22Rv1 (cell line): ENCODE results near the gene HIVEP2.

Experiments used
- H3K27ac ChIP-seq: fragments of 450-650 bp; 2 replicates; pipeline ENCODE4 v1.5.1; 2017
- ZFX ChIP-seq: fragments of 450-650 bp; IDR thresholded peaks from 2 replicates; pipeline ENCODE4 v1.6.1; 2017; ENCODE audit warnings: antibody characterized with exemption, borderline replicate concordance
- TF ChIP-seq, protein P1 (sequence below): fragments of 450-650 bp; IDR thresholded peaks from 2 replicates; pipeline ENCODE4 v1.5.1; 2017; ENCODE audit warnings: mild to moderate bottlenecking

HIVEP2 gene

DNA sequence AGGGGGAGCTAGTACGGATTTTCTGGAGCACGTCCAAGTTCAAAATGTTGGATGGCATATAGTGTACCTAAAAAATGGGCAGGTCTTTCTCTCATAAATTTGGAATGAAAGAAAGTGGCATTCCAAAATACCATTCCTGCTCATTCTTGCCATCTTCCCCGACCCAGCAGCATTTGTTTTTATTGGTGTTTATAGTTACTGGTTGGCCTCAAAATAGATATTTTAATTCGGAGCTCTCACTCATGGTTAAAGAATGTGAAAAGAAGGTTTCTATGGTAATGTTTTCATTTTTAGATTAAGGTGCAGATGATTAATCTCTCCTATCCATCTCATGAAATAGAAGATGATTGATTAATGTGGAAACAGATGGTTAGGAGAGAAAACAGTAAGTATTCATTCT is 204.5 kb downstream of the HIVEP2 start:
- no peak overlapping the region for H3K27ac ChIP-seq
- TF ChIP-seq ZFX: no peak
- TF ChIP-seq, protein P1, sequence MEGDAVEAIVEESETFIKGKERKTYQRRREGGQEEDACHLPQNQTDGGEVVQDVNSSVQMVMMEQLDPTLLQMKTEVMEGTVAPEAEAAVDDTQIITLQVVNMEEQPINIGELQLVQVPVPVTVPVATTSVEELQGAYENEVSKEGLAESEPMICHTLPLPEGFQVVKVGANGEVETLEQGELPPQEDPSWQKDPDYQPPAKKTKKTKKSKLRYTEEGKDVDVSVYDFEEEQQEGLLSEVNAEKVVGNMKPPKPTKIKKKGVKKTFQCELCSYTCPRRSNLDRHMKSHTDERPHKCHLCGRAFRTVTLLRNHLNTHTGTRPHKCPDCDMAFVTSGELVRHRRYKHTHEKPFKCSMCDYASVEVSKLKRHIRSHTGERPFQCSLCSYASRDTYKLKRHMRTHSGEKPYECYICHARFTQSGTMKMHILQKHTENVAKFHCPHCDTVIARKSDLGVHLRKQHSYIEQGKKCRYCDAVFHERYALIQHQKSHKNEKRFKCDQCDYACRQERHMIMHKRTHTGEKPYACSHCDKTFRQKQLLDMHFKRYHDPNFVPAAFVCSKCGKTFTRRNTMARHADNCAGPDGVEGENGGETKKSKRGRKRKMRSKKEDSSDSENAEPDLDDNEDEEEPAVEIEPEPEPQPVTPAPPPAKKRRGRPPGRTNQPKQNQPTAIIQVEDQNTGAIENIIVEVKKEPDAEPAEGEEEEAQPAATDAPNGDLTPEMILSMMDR: no peak

DNA sequence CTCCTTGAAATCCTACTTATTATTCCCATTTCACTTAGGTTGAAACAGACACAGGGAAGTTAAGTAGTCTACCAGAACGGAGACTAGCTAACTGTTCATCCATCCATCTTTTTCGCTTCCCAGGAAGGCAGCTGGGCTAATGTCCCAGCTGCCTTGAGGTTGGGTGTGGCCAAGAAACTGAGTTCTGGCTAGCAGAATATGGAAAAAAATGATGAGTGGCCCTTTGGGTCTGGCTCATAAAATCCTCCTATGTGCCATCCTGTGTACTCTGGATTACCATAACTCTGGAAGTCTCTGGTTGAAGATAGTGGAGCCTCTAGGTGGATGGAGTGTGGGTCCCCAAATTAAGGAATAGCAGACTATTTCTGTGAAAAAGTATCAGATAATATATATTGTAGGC is 206.2 kb downstream of the HIVEP2 start:
- no peak overlapping the region for H3K27ac ChIP-seq
- no peak for TF ChIP-seq ZFX
- TF ChIP-seq, protein P1: no peak

DNA sequence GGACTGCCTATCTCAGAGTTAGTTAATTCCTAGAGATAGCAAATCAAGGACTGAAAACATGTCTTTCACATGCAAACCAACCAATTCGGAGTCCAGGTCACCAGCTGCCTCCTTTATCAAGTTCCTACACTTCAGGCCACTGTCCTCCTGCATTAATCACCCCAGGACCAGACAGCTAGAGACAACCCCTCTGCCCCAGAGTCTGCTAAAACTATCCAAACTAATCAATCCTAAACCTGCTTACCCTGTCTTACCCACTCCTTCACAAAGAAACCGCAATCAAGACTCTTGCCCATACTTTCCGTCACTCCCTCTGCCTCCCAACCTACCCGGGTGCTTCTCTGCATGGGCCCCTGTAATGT is 207.0 kb downstream of the HIVEP2 start:
- TF ChIP-seq ZFX: no peak
- TF ChIP-seq, protein P1: no peak
- H3K27ac ChIP-seq: no peak overlapping the region

DNA sequence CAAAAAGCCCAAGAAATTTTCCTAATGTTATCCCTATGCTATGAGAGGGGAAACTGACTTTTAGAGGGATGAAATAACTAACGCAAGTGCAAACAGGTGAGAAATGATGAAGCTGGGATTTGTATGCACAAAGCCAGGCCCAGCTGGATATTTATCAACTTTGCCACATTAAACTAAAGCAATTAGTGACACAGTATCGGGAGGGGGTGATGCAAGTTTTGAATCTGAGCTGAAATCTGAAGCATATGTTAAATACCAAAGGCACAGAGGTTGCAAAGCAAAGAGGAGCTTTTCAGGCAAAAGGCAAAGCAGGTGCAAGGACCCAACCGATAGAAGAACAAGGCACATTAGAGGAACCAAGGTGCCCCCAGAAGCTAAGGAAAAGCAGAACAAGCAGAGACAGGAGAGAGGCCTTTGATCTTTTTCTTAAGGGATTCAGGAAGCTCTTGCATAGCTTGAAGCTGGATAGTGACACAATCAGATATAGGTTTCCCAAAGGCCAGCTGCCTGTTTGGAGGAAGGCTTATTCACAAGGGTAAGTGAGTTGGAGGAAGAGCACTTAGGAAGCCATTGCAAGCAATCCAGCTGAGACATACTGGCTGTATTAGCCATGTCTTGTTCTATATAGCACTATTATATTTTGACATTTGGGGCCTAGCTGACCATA is 207.5 kb downstream of the HIVEP2 start:
- H3K27ac ChIP-seq: no peak overlapping the region
- TF ChIP-seq ZFX: no peak
- TF ChIP-seq, protein P1: no peak

DNA sequence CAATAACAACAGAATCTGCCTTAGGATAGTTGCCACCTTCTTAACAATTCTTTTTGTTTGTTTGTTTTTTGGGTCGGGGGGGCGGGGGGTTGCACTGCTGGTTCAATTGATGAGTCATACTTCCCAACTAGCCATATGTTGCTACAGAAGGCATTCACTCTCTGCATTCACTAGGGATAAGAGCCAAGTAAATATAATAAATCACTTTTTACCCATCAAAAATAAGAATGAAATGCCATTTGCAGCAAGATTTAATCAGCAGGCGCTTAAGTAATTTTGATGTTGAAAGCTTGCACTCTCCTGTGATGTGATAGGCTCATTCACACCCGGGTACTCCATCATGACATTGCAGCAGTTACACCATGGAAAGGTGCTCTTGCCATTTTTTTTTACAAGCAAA is 209.8 kb downstream of the HIVEP2 start:
- H3K27ac ChIP-seq: no peak overlapping the region
- TF ChIP-seq, protein P1: no peak
- no peak for TF ChIP-seq ZFX

DNA sequence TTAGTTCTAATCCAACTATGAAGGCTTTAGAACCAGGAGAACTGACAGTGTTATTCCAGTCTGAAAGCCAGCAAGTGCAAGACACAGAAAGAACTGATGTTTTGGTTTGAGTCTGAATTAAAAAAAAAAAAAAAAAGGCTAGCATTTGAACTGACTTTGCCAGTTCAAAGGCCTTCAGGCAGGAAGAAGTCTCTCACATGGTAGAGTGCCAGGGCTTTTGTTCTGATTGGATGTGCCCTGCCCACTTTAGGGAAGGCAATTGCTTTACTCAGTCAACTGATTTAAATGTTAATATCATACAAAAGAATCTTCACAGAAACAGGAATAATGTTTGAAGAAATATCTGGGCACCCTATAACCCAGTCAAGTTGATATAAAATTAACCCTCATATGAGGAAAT is 212.2 kb downstream of the HIVEP2 start:
- H3K27ac ChIP-seq: no peak overlapping the region
- TF ChIP-seq, protein P1: no peak
- TF ChIP-seq ZFX: no peak

DNA sequence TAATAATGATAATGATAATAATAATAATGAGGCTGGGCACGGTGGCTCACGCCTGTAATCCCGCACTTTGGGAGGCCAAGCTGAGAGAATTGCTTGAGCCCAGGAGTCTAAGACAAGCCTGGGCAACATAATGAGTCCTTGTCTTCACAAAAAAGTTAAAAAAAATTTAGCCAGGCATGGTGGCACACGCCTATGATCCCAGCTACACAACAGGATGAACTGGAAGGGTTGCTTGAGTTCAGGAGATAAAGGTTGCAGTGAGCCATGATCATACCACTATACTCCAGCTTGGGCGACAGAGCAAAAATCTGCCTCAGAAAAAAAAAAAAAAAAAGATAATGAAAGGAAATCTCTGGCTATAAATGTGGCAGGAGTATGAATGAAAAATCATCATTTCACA is 213.4 kb downstream of the HIVEP2 start:
- TF ChIP-seq, protein P1: no peak
- TF ChIP-seq ZFX: no peak
- H3K27ac ChIP-seq: no peak overlapping the region
